HepG2 (cell line): ENCODE data around the gene ARHGAP32. TPM values are rescaled to one million over a fixed set of nuclear protein-coding genes. Genes with fewer than 3 reads are reported as not detected.
"Not testable (repeated sequence)": the region's sequence is repeated elsewhere in the genome, so short reads cannot be mapped to it uniquely, and the experiment has no call there.

Source experiments
- ATAC-seq: fragments of 200-7000 bp; cut with Tn5 transposase; 3 replicates; pipeline ENCODE4 v1.9.1; 2020; ENCODE audit warnings: mild to moderate bottlenecking, moderate library complexity
- BruUV-seq: library from RNA; stranded (reverse); fragments of 400-500 nt; replicated peaks from 2 replicates; lab custom pipeline; 2021; lab: Mats Ljungman, UMichigan
- CTCF ChIA-PET: fragments of 300-600 bp; formaldehyde crosslinking; extraction: SDS; loops from one replicate; lab custom pipeline; 2021; ENCODE audit warnings: low total read pairs, inconsistent platforms, low intra/inter-chr PET ratio; lab: Yijun Ruan, JAX
- POLR2A ChIA-PET: fragments of 350-600 bp; sonication (Branson Sonifier 250); formaldehyde crosslinking; loops from one replicate; lab custom pipeline; 2020; ENCODE audit warnings: antibody characterized with exemption, inconsistent platforms; lab: Yijun Ruan, JAX
- DNase-seq: peaks from one replicate; pipeline ENCODE4 v3.0.0-alpha.2; 2015; ENCODE audit warnings: low spot score
- FAIRE-seq: peaks from 3 replicates; lab custom pipeline; 2011; peaks lifted over from hg19 to GRCh38; lab: Jason Lieb, UNC
- H2AFZ ChIP-seq: one replicate; pipeline ENCODE4 v1.6.1; 2011; ENCODE audit warnings: low read length, inconsistent platforms
- H3K27ac ChIP-seq: fragments of 300-600 bp; 3 replicates; pipeline ENCODE4 v1.8.0; 2011; ENCODE audit warnings: mixed run types, mild to moderate bottlenecking, mixed read lengths, low read length, inconsistent platforms; ENCODE audit not compliant: insufficient read depth; ENCODE audit errors: extremely low read length
- H3K27me3 ChIP-seq, 2 experiments: fragments of 200-600 bp in 1 of 2; 2 replicates in 1 of 2; 3 replicates in 1 of 2; pipeline versions ENCODE4 v1.6.0 to v1.8.0; 2011; ENCODE audit warnings: low read length in 2 of 2, mild to moderate bottlenecking in 2 of 2, moderate library complexity in 2 of 2, inconsistent platforms in 1 of 2; ENCODE audit not compliant: insufficient read depth in 2 of 2, control insufficient read depth in 1 of 2
- H3K36me3 ChIP-seq, 2 experiments: fragments of 200-600 bp in 1 of 2; replicated peaks in 1 of 2; 2 replicates in 1 of 2; 3 replicates in 1 of 2; pipeline versions ENCODE4 v1.5.1 to v1.8.0; 2011; ENCODE audit warnings: low read length in 2 of 2, inconsistent platforms in 1 of 2; ENCODE audit not compliant: insufficient read depth in 2 of 2, control insufficient read depth in 1 of 2
- H3K4me1 ChIP-seq: 2 replicates; pipeline ENCODE4 v1.5.1; 2012; ENCODE audit warnings: low read length, inconsistent platforms; ENCODE audit not compliant: insufficient read depth
- H3K4me2 ChIP-seq: 2 replicates; pipeline ENCODE4 v1.6.0; 2011; ENCODE audit warnings: low read depth, low read length, inconsistent platforms
- H3K4me3 ChIP-seq, 3 experiments: fragments of 200-600 bp in 1 of 3; sonication (generic), shearing (Covaris generic) in 1 of 3; replicated peaks in 1 of 3; 2 replicates each; pipeline ENCODE4 v1.5.1; 2011 to 2016; ENCODE audit warnings: low read length in 3 of 3, inconsistent platforms in 2 of 3, low read depth in 2 of 3, mild to moderate bottlenecking in 2 of 3, control low read depth in 1 of 3, mixed read lengths in 1 of 3; ENCODE audit not compliant: insufficient read depth in 1 of 3
- H3K79me2 ChIP-seq: one replicate; pipeline ENCODE4 v1.6.1; 2011; ENCODE audit warnings: low read length, inconsistent platforms; ENCODE audit not compliant: insufficient read depth
- H3K9ac ChIP-seq: 2 replicates; pipeline ENCODE4 v1.6.0; 2011; ENCODE audit warnings: mild to moderate bottlenecking, low read depth, low read length, inconsistent platforms; ENCODE audit not compliant: insufficient read depth
- H3K9me3 ChIP-seq: 2 replicates; pipeline ENCODE4 v1.5.1; 2012; ENCODE audit warnings: mild to moderate bottlenecking, low read length
- H4K20me1 ChIP-seq: 2 replicates; pipeline ENCODE4 v1.6.0; 2011; ENCODE audit warnings: inconsistent platforms, mild to moderate bottlenecking, low read length, moderate library complexity; ENCODE audit not compliant: insufficient read depth
- AFF4 ChIP-seq: sonication (generic); formaldehyde crosslinking; IDR thresholded peaks from 2 replicates; pipeline ENCODE4 v1.4.0; 2020; ENCODE audit warnings: missing genetic modification reagents
- AKAP8 ChIP-seq: sonication (generic); formaldehyde crosslinking; IDR thresholded peaks from 2 replicates; pipeline ENCODE4 v1.5.1; 2020; ENCODE audit warnings: mild to moderate bottlenecking, missing genetic modification reagents
- ASH2L ChIP-seq: fragments of 300-600, 200-600 bp; sonication (generic); IDR thresholded peaks from 2 replicates; pipeline ENCODE4 v1.7.0; 2017; ENCODE audit warnings: low read depth, mild to moderate bottlenecking, moderate library complexity, mixed read lengths, low read length; ENCODE audit not compliant: insufficient read length
- CENPX ChIP-seq: sonication (generic); formaldehyde crosslinking; IDR thresholded peaks from 2 replicates; pipeline ENCODE4 v1.9.0; 2021; ENCODE audit warnings: mild to moderate bottlenecking, missing genetic modification reagents, moderate library complexity
- FOXJ3 ChIP-seq: sonication (generic); formaldehyde crosslinking; IDR thresholded peaks from 2 replicates; pipeline ENCODE4 v1.4.0; 2020; ENCODE audit warnings: missing genetic modification reagents, mild to moderate bottlenecking, borderline replicate concordance
- KDM4B ChIP-seq: sonication (generic); formaldehyde crosslinking; IDR thresholded peaks from 2 replicates; pipeline ENCODE4 v1.4.0; 2020; ENCODE audit warnings: missing genetic modification reagents
- SP140L ChIP-seq: sonication (generic); formaldehyde crosslinking; IDR thresholded peaks from 2 replicates; pipeline ENCODE4 v1.4.0; 2020; ENCODE audit warnings: missing genetic modification reagents, borderline replicate concordance
- ZNF891 ChIP-seq: sonication (generic); formaldehyde crosslinking; IDR thresholded peaks from 2 replicates; pipeline ENCODE4 v1.5.0; 2020; ENCODE audit warnings: mild to moderate bottlenecking, missing genetic modification reagents
- WGBS: methylation state at CpG from one replicate; pipeline ENCODE4 v1.1.6; 2017; ENCODE audit warnings: low lambda C conversion rate; 5-methylcytosine and 5-hydroxymethylcytosine counted together
- in situ Hi-C: cut with HindIII; loops from 2 replicates; pipeline ENCODE4 v1.10.0; 2017; ENCODE audit warnings: low pct_unique_long_range_greater_than_20kb; ENCODE audit not compliant: extremely low pct_ligation_motif_present
- intact Hi-C: fragments of 100-400 bp; cut with micrococcal nuclease; formaldehyde crosslinking; loops from one replicate; pipeline ENCODE4 v1.10.0; 2022; ENCODE audit not compliant: unreplicated experiment
- polyA plus RNA-seq, 8 experiments: library from polyadenylated mRNA; depleted of rRNA in 3 of 8; stranded (reverse) in 7 of 8; unstranded in 1 of 8; fragments of >200 nt; fragmentation: Illumina TruSeq in 4 of 8; extraction: Trizol in 4 of 8; gene quantifications; 2 replicates each; pipeline versions ENCODE4 v1.2.1 to v1.2.3, GENCODE V29; 2011 to 2016; ENCODE audit warnings: low read depth in 4 of 8, missing spikeins in 1 of 8, mixed read lengths in 1 of 8; ENCODE audit not compliant: insufficient read depth in 1 of 8
- total RNA-seq, 5 experiments: library from RNA; depleted of rRNA; stranded (reverse); fragments of >200 nt; fragmentation: Illumina TruSeq; extraction: Trizol; gene quantifications; 2 replicates each; pipeline ENCODE4 v1.2.3, GENCODE V29; 2016; ENCODE audit warnings: low read depth in 1 of 5

Gene ARHGAP32
- total and polyA plus RNA-seq, 2 of the 13 experiments (the other 11 are each of a cell fraction or from before 2014, with no cell fraction given), result 6.3 to 8.2 TPM

DNA sequence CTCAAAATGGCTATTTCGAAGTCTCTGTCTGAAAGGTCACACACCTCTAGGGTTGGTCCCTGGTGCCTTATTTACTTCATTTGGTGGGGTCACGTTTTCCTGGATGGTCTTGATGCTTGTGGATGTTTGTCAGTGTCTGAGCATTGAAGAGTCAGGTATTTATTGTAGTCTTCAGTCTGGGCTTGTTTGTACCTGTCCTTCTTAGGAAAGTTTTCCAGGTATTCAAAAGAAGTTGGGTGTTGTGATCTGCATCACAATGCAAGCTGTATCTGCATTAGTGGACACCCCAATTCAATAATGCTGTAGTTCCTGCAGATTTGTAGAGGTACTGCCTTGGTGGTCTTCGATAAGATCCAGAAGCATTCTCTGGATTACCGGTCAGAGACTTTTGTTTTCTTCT is 186.0 kb downstream of the ARHGAP32 start:
- no peak overlapping the region for H2AFZ ChIP-seq
- no peak for TF ChIP-seq ZNF891 (CRISPR knock-in tag)
- no peak for TF ChIP-seq AKAP8 (CRISPR knock-in tag)
- no peak for TF ChIP-seq CENPX
- TF ChIP-seq AFF4, result no peak
- no peak for TF ChIP-seq FOXJ3 (CRISPR knock-in tag)
- no peak for TF ChIP-seq ASH2L
- no peak for TF ChIP-seq KDM4B (CRISPR knock-in tag)
- TF ChIP-seq SP140L (CRISPR knock-in tag), result no peak
- TF ChIP-seq, all 625 proteins: peak for 0
- intact Hi-C loops (no loop called here), in situ Hi-C loops (no loop called here)
- no peak overlapping the region for H3K4me2 ChIP-seq
- peaks cover 7% of the 10 kb centered on the region; the same call in 1 of the 2 replicates for H3K9me3 ChIP-seq
- no peaks in the 10 kb centered on the region for H3K27me3 ChIP-seq
- ChIA-PET CTCF (no interaction called here), POLR2A (no interaction called here)
- DNase-seq (no peak), ATAC-seq (no peak), FAIRE-seq (no peak)
- H3K79me2 ChIP-seq, result no peaks in the 10 kb centered on the region
- H3K36me3 ChIP-seq, result peaks cover 0 to 1% of the 10 kb centered on the region in 2 experiments; a peak in 1 of 5 replicates
- H3K4me1 ChIP-seq, result no peaks in the 10 kb centered on the region
- H4K20me1 ChIP-seq, result no peaks in the 10 kb centered on the region
- H3K9ac ChIP-seq, result no peak overlapping the region
- BruUV-seq, result no TSS peak
- no peak overlapping the region for H3K27ac ChIP-seq
- H3K4me3 ChIP-seq, result no peak overlapping the region
- WGBS, result 95% methylated on average over 4 of the region's 4 CpGs

DNA sequence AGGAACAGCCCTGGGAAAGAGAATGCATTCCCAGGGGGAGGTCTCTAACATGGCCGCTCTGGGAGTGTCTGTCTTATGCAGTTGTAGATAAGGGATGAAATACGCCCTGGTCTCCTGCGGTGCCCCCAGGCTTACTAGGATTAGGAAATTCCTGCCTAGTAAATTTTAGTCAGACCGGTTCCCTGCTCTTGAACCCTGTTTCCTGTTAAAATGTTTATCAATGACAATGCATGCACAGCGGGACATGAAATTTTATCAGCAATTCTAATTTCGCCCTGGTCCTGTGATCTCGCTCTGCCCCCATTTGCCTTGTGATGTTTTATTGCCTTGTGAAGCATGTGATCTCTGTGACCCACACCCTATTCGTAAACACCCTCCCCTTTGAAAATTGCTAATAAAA is 193.0 kb downstream of the ARHGAP32 start:
- BruUV-seq, ATAC-seq, H4K20me1 ChIP-seq, H3K27ac ChIP-seq, DNase-seq, H3K9ac ChIP-seq, H3K9me3 ChIP-seq, H3K79me2 ChIP-seq, H3K36me3 ChIP-seq, FAIRE-seq, H3K4me2 ChIP-seq, intact Hi-C loops, H2AFZ ChIP-seq, H3K4me1 ChIP-seq, H3K27me3 ChIP-seq, POLR2A ChIA-PET, CTCF ChIA-PET, H3K4me3 ChIP-seq, in situ Hi-C loops: not testable (repeated sequence)
- WGBS, result 99% methylated on average over 8 of the region's 8 CpGs
